Measurements from ENCODE around the gene USP28. TPM values are rescaled to one million over a fixed set of nuclear protein-coding genes. Genes with fewer than 3 reads are reported as not detected.
"Not testable (repeated sequence)": the region's sequence is repeated elsewhere in the genome, so short reads cannot be mapped to it uniquely, and the experiment has no call there.

USP28 gene
- polyA plus RNA-seq, 2 of the 4 experiments (the other 2 are of a cell fraction): 15.4 to 31.3 TPM

DNA sequence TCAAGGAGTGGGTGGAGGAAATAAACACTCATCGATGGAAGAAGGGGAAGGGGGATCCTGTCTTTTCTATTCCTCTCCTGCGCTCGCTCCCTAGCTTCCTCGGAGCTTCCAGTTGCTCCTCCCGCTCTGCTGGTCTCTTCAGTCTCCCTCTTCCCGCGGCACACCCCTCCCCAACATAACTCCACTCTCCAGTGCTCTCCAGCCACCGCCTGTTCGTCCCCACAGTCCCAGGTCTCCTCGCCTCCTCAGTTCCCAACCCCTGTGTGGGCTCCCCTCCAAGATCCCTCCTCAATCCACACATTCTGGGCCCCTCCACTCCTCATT, 102.3 kb downstream of the USP28 start:
- peak; percentile 62 to 69 for ATAC-seq
- ChIA-PET CTCF (interaction anchor here (0.6 to 2.1 kb wide), 11 partner anchors 8 to 464 kb away, joined by 3 to 7 read pairs (median 3); no protein-coding TSS in a partner anchor), POLR2A (no interaction called here)
- FAIRE-seq: no peak
- Histone ChIP-seq H3K4me3 (peak overlapping the region; percentile 99), H3K4me1 (peaks cover 3% of the 10 kb centered on the region; the same call in 1 of the 3 replicates), H3K4me2 (peak overlapping the region; percentile 80), H3K9me3 (no peaks in the 10 kb centered on the region), H3K27ac (peak overlapping the region; percentile 94)
- 3% methylated on average over 10 of the region's 10 CpGs for WGBS (ENCODE audit: missing lambda C conversion rate)
- no peak for TF ChIP-seq RNF2 (IDR thresholded peaks at IDR 0.05; ENCODE audit: borderline replicate concordance, low read depth)
- no peak for TF ChIP-seq SREBF2 (IDR thresholded peaks at IDR 0.05)
- TF ChIP-seq FOSB (CRISPR knock-in tag; IDR thresholded peaks at IDR 0.05): no peak
- TF ChIP-seq HOXB5 (CRISPR knock-in tag; IDR thresholded peaks at IDR 0.05): no peak
- TF ChIP-seq CBX8 (IDR thresholded peaks at IDR 0.05): no peak
- TF ChIP-seq RFX5 (IDR thresholded peaks at IDR 0.05): no peak
- TF ChIP-seq TFCP2L1 (CRISPR knock-in tag; IDR thresholded peaks at IDR 0.05): no peak
- no peak for TF ChIP-seq POLR2A (IDR thresholded peaks at IDR 0.05; ENCODE audit: low read length)
- TF ChIP-seq JUN (IDR thresholded peaks at IDR 0.05): no peak
- no peak for TF ChIP-seq RARB (CRISPR knock-in tag; IDR thresholded peaks at IDR 0.05)
- peak in 1 of 2 experiments; percentile 5 for DNase-seq (ENCODE audit: low read depth in 1 of 2, low spot score in 1 of 2)

DNA sequence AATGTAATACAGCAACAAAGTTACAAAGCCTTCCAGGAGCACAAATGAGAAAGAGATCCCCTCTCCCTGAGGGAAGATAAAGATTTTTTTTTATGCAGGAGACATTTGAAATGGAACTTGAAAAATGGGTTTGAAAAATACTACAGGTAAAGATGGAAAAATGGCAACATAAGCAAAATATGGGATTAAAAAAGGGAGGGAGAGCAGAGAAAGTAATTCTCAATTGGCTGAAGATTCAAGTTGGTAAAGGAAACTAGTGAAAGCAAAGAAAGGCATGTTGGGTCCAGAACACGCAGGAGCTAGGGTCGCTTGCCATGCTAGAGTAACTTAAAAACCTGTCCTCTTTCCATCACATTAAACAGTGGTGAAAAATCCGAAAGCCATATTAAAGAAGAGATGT, 103.4 kb downstream of the USP28 start:
- TF ChIP-seq MAFK (IDR thresholded peaks at IDR 0.05; ENCODE audit: partially characterized antibody) (peak; percentile 33), EHF (CRISPR knock-in tag; IDR thresholded peaks at IDR 0.05) (no peak), ZFP36 (IDR thresholded peaks at IDR 0.05; ENCODE audit: borderline replicate concordance, partially characterized antibody) (no peak), HEYL (CRISPR knock-in tag; IDR thresholded peaks at IDR 0.05) (no peak)
- WGBS (ENCODE audit: missing lambda C conversion rate): 77% methylated on average over 3 of the region's 3 CpGs
- H3K4me2 ChIP-seq: peak overlapping the region; percentile 80
- ChIA-PET POLR2A (no interaction called here), CTCF (no interaction called here)
- DNase-seq (ENCODE audit: low read depth in 1 of 2, low spot score in 1 of 2): no peak
- peaks cover 3% of the 10 kb centered on the region; the same call in 1 of the 3 replicates for H3K4me1 ChIP-seq
- H3K9me3 ChIP-seq: no peaks in the 10 kb centered on the region
- ATAC-seq: no peak
- H3K4me3 ChIP-seq: peak overlapping the region; percentile 99; the same call in 1 of the 3 replicates
- no peak for FAIRE-seq
- H3K27ac ChIP-seq: no peak overlapping the region

GRCh38 chr11:113764527-113765219, 110.7 kb downstream of the USP28 start:
- FAIRE-seq (no peak), DNase-seq (ENCODE audit: low read depth in 1 of 2, low spot score in 1 of 2) (no peak), ATAC-seq (no peak)
- H3K4me2 ChIP-seq: no peak overlapping the region
- no peak overlapping the region for H3K4me3 ChIP-seq
- H3K27ac ChIP-seq: no peak overlapping the region
- TF ChIP-seq RNF2 (IDR thresholded peaks at IDR 0.05; ENCODE audit: borderline replicate concordance, low read depth) (no peak), ZFP36 (IDR thresholded peaks at IDR 0.05; ENCODE audit: borderline replicate concordance, partially characterized antibody) (no peak), PHF8 (IDR thresholded peaks at IDR 0.05; ENCODE audit: borderline replicate concordance, low read depth) (no peak), ESRRA (IDR thresholded peaks at IDR 0.05; ENCODE audit: borderline replicate concordance, low read length) (no peak), CHD4 (IDR thresholded peaks at IDR 0.05; ENCODE audit: borderline replicate concordance) (no peak), CHD2 (IDR thresholded peaks at IDR 0.05; ENCODE audit: low read length, partially characterized antibody) (no peak), SMC3 (IDR thresholded peaks at IDR 0.05) (no peak), HMGXB4 (CRISPR knock-in tag; IDR thresholded peaks at IDR 0.05; ENCODE audit: borderline replicate concordance) (no peak), RARB (CRISPR knock-in tag; IDR thresholded peaks at IDR 0.05) (no peak), NR3C1 (IDR thresholded peaks at IDR 0.05) (no peak), HOXA7 (CRISPR knock-in tag; IDR thresholded peaks at IDR 0.05) (no peak), HDAC2 (IDR thresholded peaks at IDR 0.05) (no peak), GATA3 (IDR thresholded peaks at IDR 0.05; ENCODE audit: borderline replicate concordance) (no peak)
- TF ChIP-seq, protein P1, sequence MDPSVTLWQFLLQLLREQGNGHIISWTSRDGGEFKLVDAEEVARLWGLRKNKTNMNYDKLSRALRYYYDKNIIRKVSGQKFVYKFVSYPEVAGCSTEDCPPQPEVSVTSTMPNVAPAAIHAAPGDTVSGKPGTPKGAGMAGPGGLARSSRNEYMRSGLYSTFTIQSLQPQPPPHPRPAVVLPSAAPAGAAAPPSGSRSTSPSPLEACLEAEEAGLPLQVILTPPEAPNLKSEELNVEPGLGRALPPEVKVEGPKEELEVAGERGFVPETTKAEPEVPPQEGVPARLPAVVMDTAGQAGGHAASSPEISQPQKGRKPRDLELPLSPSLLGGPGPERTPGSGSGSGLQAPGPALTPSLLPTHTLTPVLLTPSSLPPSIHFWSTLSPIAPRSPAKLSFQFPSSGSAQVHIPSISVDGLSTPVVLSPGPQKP (IDR thresholded peaks at IDR 0.05; ENCODE audit: low read depth, low read length): no peak
- TF ChIP-seq, protein P2, sequence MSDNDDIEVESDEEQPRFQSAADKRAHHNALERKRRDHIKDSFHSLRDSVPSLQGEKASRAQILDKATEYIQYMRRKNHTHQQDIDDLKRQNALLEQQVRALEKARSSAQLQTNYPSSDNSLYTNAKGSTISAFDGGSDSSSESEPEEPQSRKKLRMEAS (IDR thresholded peaks at IDR 0.05): no peak
- H3K4me1 ChIP-seq: no peaks in the 10 kb centered on the region
- ChIA-PET POLR2A (no interaction called here), CTCF (interaction anchor here (0.9 to 1.2 kb wide), 2 partner anchors 9 kb away, joined by 3 read pairs; partner anchors contain the start of gene ZW10)
- 73% methylated on average over 2 of the region's 2 CpGs for WGBS (ENCODE audit: missing lambda C conversion rate)
- H3K9me3 ChIP-seq: no peaks in the 10 kb centered on the region

DNA sequence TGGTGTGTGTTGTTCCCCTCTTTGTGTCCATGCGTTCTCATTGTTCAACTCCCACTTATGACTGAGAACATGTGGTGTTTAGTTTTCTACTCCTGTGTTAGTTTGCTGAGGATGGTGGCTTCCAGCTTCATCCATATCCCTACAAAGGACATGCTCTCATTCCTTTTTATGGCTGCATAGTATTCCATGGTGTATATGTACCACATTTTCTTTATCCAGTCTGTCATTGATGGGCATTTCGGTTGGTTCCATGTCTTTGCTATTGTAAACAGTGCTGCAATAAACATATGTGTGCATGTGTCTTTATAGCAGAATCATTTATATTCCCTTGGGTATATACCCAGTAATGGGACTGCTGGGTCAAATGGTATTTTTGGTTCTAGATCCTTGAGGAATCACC, 112.3 kb downstream of the USP28 start:
- H3K4me3 ChIP-seq; POLR2A ChIA-PET; ATAC-seq; FAIRE-seq; DNase-seq (ENCODE audit: low read depth in 1 of 2, low spot score in 1 of 2); CTCF ChIA-PET; H3K4me2 ChIP-seq; H3K9me3 ChIP-seq; H3K4me1 ChIP-seq; H3K27ac ChIP-seq: not testable (repeated sequence)
- 94% methylated on average over 2 of the region's 2 CpGs for WGBS (ENCODE audit: missing lambda C conversion rate)

All from A549 (cell line).